HepG2 (cell line): ENCODE measurements around the gene CDCA5. TPM values are rescaled to one million over a fixed set of nuclear protein-coding genes. Genes with fewer than 3 reads are reported as not detected.

Experiments used
- AGO2 ChIP-seq: fragments of 200-400 bp; formaldehyde crosslinking; optimal IDR thresholded peaks from 2 replicates; pipeline ENCODE3; 2017; ENCODE audit warnings: mild to moderate bottlenecking, low read depth, low read length, moderate library complexity
- BORCS8-MEF2B ChIP-seq: sonication (generic); formaldehyde crosslinking; IDR thresholded peaks from 2 replicates; pipeline ENCODE4 v1.8.0; 2022; ENCODE audit warnings: mild to moderate bottlenecking, missing genetic modification reagents
- DZIP1 ChIP-seq: sonication (generic); formaldehyde crosslinking; IDR thresholded peaks from 2 replicates; pipeline ENCODE4 v1.5.0; 2020; ENCODE audit warnings: mild to moderate bottlenecking, missing genetic modification reagents
- ELF4 ChIP-seq: sonication (generic); formaldehyde crosslinking; IDR thresholded peaks from 2 replicates; pipeline ENCODE4 v1.5.0; 2020; ENCODE audit warnings: missing genetic modification reagents, mild to moderate bottlenecking, moderate library complexity, borderline replicate concordance
- FOXA1 ChIP-seq, 2 experiments: fragments of 450-650 bp in 1 of 2; sonication (generic) in 1 of 2; formaldehyde crosslinking in 1 of 2; IDR thresholded peaks; 2 replicates each; pipeline versions ENCODE4 v1.4.0 to v1.6.1; 2016 to 2020; ENCODE audit warnings: missing genetic modification reagents in 1 of 2
- GMEB2 ChIP-seq: IDR thresholded peaks from 2 replicates; pipeline ENCODE4 v1.6.1; 2016; ENCODE audit warnings: missing biosample characterization, missing genetic modification reagents, low read depth
- GTF3A ChIP-seq: sonication (generic); formaldehyde crosslinking; conservative IDR thresholded peaks from 2 replicates; pipeline ENCODE4 v1.4.0; 2020; ENCODE audit warnings: mild to moderate bottlenecking, missing genetic modification reagents
- HDAC2 ChIP-seq: sonication (generic); formaldehyde crosslinking; IDR thresholded peaks from 2 replicates; pipeline ENCODE4 v1.4.0; 2020; ENCODE audit warnings: missing genetic modification reagents
- ISL2 ChIP-seq: sonication (generic); formaldehyde crosslinking; IDR thresholded peaks from 2 replicates; pipeline ENCODE4 v1.5.0; 2020; ENCODE audit warnings: missing genetic modification reagents
- KAT8 ChIP-seq: IDR thresholded peaks from 2 replicates; pipeline ENCODE4 v1.6.1; 2016; ENCODE audit warnings: missing genetic modification reagents, missing compliant biosample characterization
- NFE2 ChIP-seq: sonication (generic); formaldehyde crosslinking; IDR thresholded peaks from 2 replicates; pipeline ENCODE4 v1.4.0; 2020; ENCODE audit warnings: missing genetic modification reagents
- POGZ ChIP-seq: sonication (generic); formaldehyde crosslinking; IDR thresholded peaks from 2 replicates; pipeline ENCODE4 v1.4.0; 2020; ENCODE audit warnings: mild to moderate bottlenecking, missing genetic modification reagents
- RFXANK ChIP-seq: IDR thresholded peaks from 2 replicates; pipeline ENCODE4 v1.6.1; 2016
- TAF15 ChIP-seq: fragments of 200-400 bp; formaldehyde crosslinking; IDR thresholded peaks from one replicate; pipeline ENCODE4 v1.6.1; 2018; ENCODE audit warnings: mild to moderate bottlenecking, low read depth, low read length; ENCODE audit not compliant: poor library complexity, severe bottlenecking
- ZNF234 ChIP-seq: sonication (generic); formaldehyde crosslinking; conservative IDR thresholded peaks from 2 replicates; pipeline ENCODE4 v1.5.1; 2020; ENCODE audit warnings: mild to moderate bottlenecking, missing genetic modification reagents
- ZNF337 ChIP-seq: sonication (generic); formaldehyde crosslinking; IDR thresholded peaks from 2 replicates; pipeline ENCODE4 v1.5.1; 2020; ENCODE audit warnings: missing genetic modification reagents, low read depth, mild to moderate bottlenecking, borderline replicate concordance
- ZNF567 ChIP-seq: sonication (generic); formaldehyde crosslinking; IDR thresholded peaks from 2 replicates; pipeline ENCODE4 v1.8.1; 2023; ENCODE audit warnings: mild to moderate bottlenecking, missing genetic modification reagents, borderline replicate concordance
- ZNF644 ChIP-seq: IDR thresholded peaks from 2 replicates; pipeline ENCODE4 v1.6.1; 2016; ENCODE audit warnings: low read depth
- ZNF772 ChIP-seq: sonication (generic); formaldehyde crosslinking; IDR thresholded peaks from 2 replicates; pipeline ENCODE4 v1.5.0; 2020; ENCODE audit warnings: mild to moderate bottlenecking, missing genetic modification reagents
- polyA plus RNA-seq, 8 experiments: library from polyadenylated mRNA; depleted of rRNA in 3 of 8; stranded (reverse) in 7 of 8; unstranded in 1 of 8; fragments of >200 nt; fragmentation: Illumina TruSeq in 4 of 8; extraction: Trizol in 4 of 8; gene quantifications; 2 replicates each; pipeline versions ENCODE4 v1.2.1 to v1.2.3, GENCODE V29; 2011 to 2016; ENCODE audit warnings: low read depth in 4 of 8, missing spikeins in 1 of 8, mixed read lengths in 1 of 8; ENCODE audit not compliant: insufficient read depth in 1 of 8
- total RNA-seq, 5 experiments: library from RNA; depleted of rRNA; stranded (reverse); fragments of >200 nt; fragmentation: Illumina TruSeq; extraction: Trizol; gene quantifications; 2 replicates each; pipeline ENCODE4 v1.2.3, GENCODE V29; 2016; ENCODE audit warnings: low read depth in 1 of 5
- TF ChIP-seq, protein P1 (sequence below): sonication (generic); formaldehyde crosslinking; IDR thresholded peaks from 2 replicates; pipeline ENCODE4 v1.4.0; 2020; ENCODE audit warnings: mild to moderate bottlenecking, missing genetic modification reagents
- TF ChIP-seq, protein P2 (sequence below): IDR thresholded peaks from 2 replicates; pipeline ENCODE4 v1.6.1; 2016; ENCODE audit warnings: low read depth, control low read depth

Gene CDCA5
- total and polyA plus RNA-seq, 2 of the 13 experiments (the other 11 are each of a cell fraction or from before 2014, with no cell fraction given), result 13.5 to 50.6 TPM

GRCh38 chr11:65121865-65122696 lies 38.2 kb upstream of the CDCA5 start, which contains the start of the genes FAU and MRPL49 (continued):
- TF ChIP-seq NFE2 (CRISPR knock-in tag) (no peak), GMEB2 (peak; percentile 94), BORCS8-MEF2B (peak; percentile 14; the same call in 1 of the 2 replicates), FOXA1 (IDR thresholded peaks at IDR 0.05) (no peak), FOXA1 (CRISPR knock-in tag; IDR thresholded peaks at IDR 0.05) (peak; percentile 22), ELF4 (CRISPR knock-in tag) (peak; percentile 68; the same call in 1 of the 2 replicates), DZIP1 (CRISPR knock-in tag) (no peak; the same call in 1 of the 2 replicates), AGO2 (peak; percentile 77), RFXANK (CRISPR knock-in tag) (no peak), ZNF644 (0 out of 2 replicates have a peak, but pooled peaks have one; percentile 11), ISL2 (CRISPR knock-in tag) (peak; percentile 35; the same call in 1 of the 2 replicates), KAT8 (CRISPR knock-in tag) (peak; percentile 97), HDAC2 (CRISPR knock-in tag) (peak; percentile 79), ZNF337 (CRISPR knock-in tag) (no peak), ZNF567 (CRISPR knock-in tag) (peak; percentile 91), ZNF772 (peak; percentile 92), TAF15 (peak; percentile 44), POGZ (peak; percentile 66; the same call in 1 of the 2 replicates), ZNF234 (CRISPR knock-in tag) (no peak), GTF3A (CRISPR knock-in tag) (0 out of 2 replicates have a peak, but pooled peaks have one; percentile 37)
- TF ChIP-seq, protein P1, sequence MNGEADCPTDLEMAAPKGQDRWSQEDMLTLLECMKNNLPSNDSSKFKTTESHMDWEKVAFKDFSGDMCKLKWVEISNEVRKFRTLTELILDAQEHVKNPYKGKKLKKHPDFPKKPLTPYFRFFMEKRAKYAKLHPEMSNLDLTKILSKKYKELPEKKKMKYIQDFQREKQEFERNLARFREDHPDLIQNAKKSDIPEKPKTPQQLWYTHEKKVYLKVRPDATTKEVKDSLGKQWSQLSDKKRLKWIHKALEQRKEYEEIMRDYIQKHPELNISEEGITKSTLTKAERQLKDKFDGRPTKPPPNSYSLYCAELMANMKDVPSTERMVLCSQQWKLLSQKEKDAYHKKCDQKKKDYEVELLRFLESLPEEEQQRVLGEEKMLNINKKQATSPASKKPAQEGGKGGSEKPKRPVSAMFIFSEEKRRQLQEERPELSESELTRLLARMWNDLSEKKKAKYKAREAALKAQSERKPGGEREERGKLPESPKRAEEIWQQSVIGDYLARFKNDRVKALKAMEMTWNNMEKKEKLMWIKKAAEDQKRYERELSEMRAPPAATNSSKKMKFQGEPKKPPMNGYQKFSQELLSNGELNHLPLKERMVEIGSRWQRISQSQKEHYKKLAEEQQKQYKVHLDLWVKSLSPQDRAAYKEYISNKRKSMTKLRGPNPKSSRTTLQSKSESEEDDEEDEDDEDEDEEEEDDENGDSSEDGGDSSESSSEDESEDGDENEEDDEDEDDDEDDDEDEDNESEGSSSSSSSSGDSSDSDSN, result peak; percentile 72; the same call in 1 of the 2 replicates
- TF ChIP-seq, protein P2, sequence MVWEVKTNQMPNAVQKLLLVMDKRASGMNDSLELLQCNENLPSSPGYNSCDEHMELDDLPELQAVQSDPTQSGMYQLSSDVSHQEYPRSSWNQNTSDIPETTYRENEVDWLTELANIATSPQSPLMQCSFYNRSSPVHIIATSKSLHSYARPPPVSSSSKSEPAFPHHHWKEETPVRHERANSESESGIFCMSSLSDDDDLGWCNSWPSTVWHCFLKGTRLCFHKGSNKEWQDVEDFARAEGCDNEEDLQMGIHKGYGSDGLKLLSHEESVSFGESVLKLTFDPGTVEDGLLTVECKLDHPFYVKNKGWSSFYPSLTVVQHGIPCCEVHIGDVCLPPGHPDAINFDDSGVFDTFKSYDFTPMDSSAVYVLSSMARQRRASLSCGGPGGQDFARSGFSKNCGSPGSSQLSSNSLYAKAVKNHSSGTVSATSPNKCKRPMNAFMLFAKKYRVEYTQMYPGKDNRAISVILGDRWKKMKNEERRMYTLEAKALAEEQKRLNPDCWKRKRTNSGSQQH (CRISPR knock-in tag), result peak; percentile 95
